GM19239 (cell line): ENCODE results near the gene PPFIA2.

Source experiments
- DNase-seq: peaks from one replicate; pipeline ENCODE4 v3.0.0; 2011; ENCODE audit warnings: low spot score; ENCODE audit not compliant: insufficient read length
- FAIRE-seq: peaks from 2 replicates; lab custom pipeline; 2011; peaks lifted over from hg19 to GRCh38; lab: Jason Lieb, UNC

Gene PPFIA2

GRCh38 chr12:81572411-81572810 is 186.7 kb downstream of the PPFIA2 start:
- no peak for FAIRE-seq
- DNase-seq: no peak

GRCh38 chr12:81570234-81570633 is 188.9 kb downstream of the PPFIA2 start:
- DNase-seq (no peak), FAIRE-seq (no peak)

- DNase-seq: no peak
- FAIRE-seq: no peak
These were observed 194.9 kb downstream of the PPFIA2 start for GRCh38 chr12:81564237-81564636.

GRCh38 chr12:81558031-81558430 is 201.1 kb downstream of the PPFIA2 start:
- FAIRE-seq: no peak
- DNase-seq: no peak

- FAIRE-seq (no peak), DNase-seq (no peak)
These were observed 212.3 kb downstream of the PPFIA2 start for GRCh38 chr12:81546811-81547210.

- no peak for FAIRE-seq
- DNase-seq: no peak
These were observed 215.5 kb downstream of the PPFIA2 start for GRCh38 chr12:81543621-81544139.

- FAIRE-seq: no peak
- no peak for DNase-seq
These were observed 216.8 kb downstream of the PPFIA2 start for GRCh38 chr12:81542065-81543010.

GRCh38 chr12:81541121-81541520 is 218.0 kb downstream of the PPFIA2 start:
- DNase-seq (no peak), FAIRE-seq (no peak)

GRCh38 chr12:81539279-81539678 is 219.9 kb downstream of the PPFIA2 start:
- FAIRE-seq (no peak), DNase-seq (no peak)

GRCh38 chr12:81533054-81533453 is 226.1 kb downstream of the PPFIA2 start:
- FAIRE-seq (no peak), DNase-seq (no peak)

GRCh38 chr12:81530352-81530751 is 228.8 kb downstream of the PPFIA2 start:
- DNase-seq (no peak), FAIRE-seq (no peak)

GRCh38 chr12:81520064-81520945 is 238.8 kb downstream of the PPFIA2 start:
- FAIRE-seq: no peak

GRCh38 chr12:81518638-81519037 is 240.5 kb downstream of the PPFIA2 start:
- FAIRE-seq (no peak), DNase-seq (no peak)

More at GRCh38 chr12:81520064-81520945, 238.8 kb downstream of the PPFIA2 start:
- no peak for DNase-seq

GRCh38 chr12:81517296-81517695 is 241.9 kb downstream of the PPFIA2 start:
- DNase-seq (no peak), FAIRE-seq (no peak)

- DNase-seq (no peak), FAIRE-seq (no peak)
These were observed 256.0 kb downstream of the PPFIA2 start for GRCh38 chr12:81502912-81503695.

GRCh38 chr12:81500788-81501187 is 258.4 kb downstream of the PPFIA2 start:
- FAIRE-seq: no peak
- DNase-seq: no peak

- DNase-seq (no peak), FAIRE-seq (no peak)
These were observed 259.3 kb downstream of the PPFIA2 start for GRCh38 chr12:81499809-81500208.

- FAIRE-seq: no peak
These were observed 266.9 kb downstream of the PPFIA2 start for GRCh38 chr12:81492131-81492720.

GRCh38 chr12:81472934-81473333 is 286.2 kb downstream of the PPFIA2 start:
- FAIRE-seq: no peak
- no peak for DNase-seq

More at GRCh38 chr12:81492131-81492720, 266.9 kb downstream of the PPFIA2 start:
- DNase-seq: no peak
